Measurements from ENCODE around the gene NUDT15.

DNA sequence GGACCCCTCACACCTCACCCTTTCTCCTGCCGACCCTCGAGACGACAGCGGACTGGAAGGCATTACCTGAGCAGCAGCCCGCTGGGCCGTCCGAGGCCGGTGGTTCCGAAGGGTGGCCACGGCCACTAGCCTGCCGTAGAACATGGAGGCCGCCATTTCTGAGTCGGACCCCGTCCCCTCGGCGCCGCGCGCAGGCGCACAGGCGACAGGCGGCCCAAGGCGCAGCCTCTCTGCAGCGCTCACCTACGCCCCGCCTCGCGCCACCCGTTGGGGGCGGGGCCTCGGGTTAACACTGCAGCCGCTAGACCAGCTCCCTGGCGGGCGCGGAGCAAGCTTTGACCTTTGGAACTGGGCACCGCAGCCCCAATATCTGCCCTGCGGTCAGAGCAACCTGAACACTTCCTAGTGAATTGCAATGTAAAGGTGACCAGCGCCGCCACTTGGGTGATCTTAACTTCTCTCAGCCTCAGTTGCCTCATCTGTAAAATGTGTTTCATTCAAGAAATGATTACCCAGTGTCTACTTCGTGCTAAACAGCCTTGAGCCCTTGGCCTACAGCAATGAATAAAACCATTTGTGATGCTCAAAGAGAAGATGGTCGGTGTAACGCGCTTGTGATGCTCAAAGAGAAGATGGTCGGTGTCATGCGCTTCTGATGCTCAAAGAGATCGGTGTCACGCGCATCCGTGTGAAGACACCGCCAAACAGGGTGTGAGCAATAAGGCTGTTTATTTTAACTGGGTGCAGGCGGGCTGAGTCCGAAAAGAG, 36.2 kb upstream of the NUDT15 start, which contains the start of gene SUCLA2:
- TF ChIP-seq, protein P1, sequence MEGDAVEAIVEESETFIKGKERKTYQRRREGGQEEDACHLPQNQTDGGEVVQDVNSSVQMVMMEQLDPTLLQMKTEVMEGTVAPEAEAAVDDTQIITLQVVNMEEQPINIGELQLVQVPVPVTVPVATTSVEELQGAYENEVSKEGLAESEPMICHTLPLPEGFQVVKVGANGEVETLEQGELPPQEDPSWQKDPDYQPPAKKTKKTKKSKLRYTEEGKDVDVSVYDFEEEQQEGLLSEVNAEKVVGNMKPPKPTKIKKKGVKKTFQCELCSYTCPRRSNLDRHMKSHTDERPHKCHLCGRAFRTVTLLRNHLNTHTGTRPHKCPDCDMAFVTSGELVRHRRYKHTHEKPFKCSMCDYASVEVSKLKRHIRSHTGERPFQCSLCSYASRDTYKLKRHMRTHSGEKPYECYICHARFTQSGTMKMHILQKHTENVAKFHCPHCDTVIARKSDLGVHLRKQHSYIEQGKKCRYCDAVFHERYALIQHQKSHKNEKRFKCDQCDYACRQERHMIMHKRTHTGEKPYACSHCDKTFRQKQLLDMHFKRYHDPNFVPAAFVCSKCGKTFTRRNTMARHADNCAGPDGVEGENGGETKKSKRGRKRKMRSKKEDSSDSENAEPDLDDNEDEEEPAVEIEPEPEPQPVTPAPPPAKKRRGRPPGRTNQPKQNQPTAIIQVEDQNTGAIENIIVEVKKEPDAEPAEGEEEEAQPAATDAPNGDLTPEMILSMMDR (conservative IDR thresholded peaks at IDR 0.05; ENCODE audit: low read length) = no peak
- no peak for TF ChIP-seq EZH2phosphoT487 (IDR thresholded peaks at IDR 0.05; ENCODE audit: borderline replicate concordance, low read depth, low read length)

All from OCI-LY7 (cell line).